NCI-H345 treated with DMSO at 0.1 percent for 48 hours (cell line): ENCODE data around the gene ZNF496.
"Not testable (repeated sequence)": the region's sequence is repeated elsewhere in the genome, so short reads cannot be mapped to it uniquely, and the experiment has no call there.

Experiments used
- DNase-seq: peaks from one replicate; lab custom pipeline; 2025; ENCODE audit not compliant: unreplicated experiment; lab: John Stamatoyannopoulos, UW

ZNF496 gene

DNA sequence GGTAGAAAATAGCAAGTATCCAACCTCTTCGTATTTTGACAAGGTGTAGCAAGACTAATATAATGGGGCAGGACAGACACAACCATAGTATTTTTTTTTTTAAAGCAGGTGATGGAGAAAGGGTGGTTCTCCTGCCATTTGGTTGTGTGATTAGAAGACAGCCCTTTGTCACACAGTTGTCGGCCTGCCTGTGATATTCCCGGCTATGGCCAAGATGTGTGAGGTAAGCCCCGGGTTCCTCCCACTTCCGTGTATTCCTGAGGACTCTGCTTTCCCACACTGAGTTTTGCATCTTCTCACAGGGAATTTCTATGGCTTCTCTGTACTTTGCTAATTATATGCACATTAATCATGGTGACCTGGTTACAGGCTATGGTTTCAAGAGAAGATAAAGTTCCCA lies 35.9 kb downstream of the ZNF496 start:
- DNase-seq, result no peak

DNA sequence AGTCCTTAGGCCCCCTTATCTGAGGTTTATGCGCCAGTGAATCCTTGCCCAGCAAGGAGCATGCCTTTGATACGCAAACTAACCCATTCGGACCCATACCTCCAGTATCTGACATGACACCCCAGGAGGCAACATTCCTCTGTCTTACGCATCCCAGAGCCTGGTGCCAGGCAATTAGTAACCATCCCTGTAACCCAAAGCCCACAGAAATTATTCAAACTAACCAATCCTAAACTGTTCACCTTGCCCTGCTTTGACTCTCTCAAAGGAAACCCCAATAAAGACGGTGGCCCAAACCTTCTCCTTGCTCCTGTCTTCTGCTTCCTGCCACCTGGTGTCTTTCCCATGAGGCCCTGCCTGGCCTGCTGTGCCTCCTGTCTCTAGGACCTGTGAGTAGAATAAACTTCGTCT lies 36.4 kb downstream of the ZNF496 start:
- DNase-seq, result no peak

DNA sequence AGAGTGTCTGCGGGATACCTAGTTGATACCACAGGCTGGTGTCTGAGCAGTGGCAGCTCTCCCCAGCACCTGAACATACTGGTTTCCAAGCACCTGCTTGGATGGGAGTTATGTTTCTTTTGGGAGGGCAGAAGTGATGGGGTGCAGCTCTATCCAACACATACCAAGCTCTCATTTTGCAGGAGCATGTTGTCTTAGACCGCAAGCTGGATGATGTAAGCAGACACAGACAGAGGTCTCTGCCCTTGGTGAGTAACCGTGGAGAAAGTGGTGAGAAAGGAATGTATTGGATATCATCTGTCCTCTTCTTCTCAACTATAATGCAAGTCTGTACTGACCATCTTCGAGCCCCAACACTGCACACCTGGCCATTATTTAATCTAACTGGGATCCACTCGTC lies 37.4 kb downstream of the ZNF496 start:
- DNase-seq, result no peak

DNA sequence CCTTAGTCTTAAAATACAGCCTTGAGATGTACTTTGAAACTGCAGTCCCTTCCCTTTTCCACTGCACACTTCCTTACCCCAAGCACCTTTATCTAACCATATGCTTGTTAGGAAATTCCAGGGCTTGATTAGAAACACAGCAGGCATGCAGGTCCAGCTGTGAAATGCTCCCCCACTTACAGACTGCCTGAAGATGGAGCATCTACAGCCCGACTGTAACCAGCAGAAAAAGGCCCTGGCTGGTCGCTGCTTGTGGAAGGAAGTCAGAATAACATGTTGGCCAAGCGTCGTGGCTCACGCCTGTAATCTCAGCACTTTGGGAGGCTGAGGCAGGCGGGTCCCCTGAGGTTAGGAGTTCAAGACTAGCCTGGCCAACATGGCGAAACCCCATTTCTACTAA lies 38.6 kb downstream of the ZNF496 start:
- no peak for DNase-seq

DNA sequence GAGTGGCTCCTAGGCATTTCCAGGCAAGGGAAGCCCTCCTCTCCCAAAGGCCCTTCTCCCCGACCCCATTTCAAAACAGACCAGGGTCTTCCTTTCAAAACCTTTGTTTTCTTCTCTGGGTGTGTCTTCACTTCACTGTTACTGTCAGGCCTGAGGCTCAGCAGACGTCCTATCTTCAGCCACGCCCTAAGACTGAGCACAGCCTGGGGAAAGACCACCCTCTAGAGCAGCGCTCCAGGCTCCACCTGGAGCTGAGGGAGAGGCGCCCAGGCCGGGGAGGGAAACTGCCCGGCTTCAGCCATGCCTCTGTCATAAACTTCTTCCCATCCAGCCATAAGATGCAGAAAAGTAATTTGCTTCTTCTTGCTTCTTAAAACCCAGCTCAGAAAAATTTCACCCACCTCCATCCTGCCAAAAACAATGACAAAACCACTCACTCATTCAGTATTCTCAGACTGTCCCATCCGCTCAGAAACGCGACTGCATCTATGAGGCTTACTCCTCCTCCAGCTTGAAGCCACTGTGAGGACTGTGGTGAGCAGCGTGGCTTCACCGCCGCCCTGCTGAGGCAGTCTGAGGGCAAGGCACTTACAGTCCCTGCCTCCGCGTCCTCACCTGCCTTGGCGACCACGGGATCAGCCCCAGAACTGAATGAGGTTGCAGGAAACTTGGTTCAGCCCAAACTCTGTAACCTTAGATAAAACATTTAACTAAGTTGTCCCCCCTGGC lies 39.7 kb downstream of the ZNF496 start:
- DNase-seq, result no peak

DNA sequence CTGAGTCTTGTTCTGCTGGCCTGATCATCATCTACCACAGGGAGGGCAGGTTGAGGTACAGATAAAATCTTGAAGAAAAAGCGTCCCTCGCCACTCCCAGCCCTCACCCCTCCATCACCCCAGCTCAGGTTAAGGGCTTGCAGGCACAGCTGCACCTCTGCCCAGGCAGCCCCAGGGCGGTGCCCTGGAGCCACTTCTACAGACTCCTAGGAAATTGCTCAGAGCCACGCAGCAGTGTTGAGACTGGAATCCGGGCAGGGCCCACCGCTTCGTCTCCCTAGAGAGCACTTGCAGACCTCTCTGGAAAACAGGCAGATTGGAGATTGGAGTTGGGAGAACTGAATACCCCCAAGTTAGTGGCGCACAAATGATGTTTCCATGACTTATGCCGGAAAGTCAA lies 40.5 kb downstream of the ZNF496 start:
- no peak for DNase-seq

DNA sequence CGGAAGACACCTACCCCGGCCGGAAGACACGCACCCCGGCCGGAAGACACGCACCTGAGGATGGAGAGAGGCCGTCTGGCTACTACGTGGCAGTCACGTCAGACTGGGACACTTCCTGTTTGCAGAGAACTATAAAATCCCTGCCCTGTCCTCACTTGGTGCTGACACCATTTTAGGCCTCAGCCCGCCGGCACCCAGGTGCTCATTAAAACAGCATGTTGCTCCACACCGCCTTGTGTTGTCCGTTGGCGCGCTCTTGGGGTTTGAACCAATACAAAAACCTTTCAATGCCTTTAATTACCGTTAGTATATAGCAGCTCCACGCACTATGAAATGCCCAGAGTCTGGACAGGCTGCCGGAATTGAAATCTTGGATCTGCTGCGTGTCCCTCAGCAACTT lies 41.1 kb downstream of the ZNF496 start:
- no peak for DNase-seq

DNA sequence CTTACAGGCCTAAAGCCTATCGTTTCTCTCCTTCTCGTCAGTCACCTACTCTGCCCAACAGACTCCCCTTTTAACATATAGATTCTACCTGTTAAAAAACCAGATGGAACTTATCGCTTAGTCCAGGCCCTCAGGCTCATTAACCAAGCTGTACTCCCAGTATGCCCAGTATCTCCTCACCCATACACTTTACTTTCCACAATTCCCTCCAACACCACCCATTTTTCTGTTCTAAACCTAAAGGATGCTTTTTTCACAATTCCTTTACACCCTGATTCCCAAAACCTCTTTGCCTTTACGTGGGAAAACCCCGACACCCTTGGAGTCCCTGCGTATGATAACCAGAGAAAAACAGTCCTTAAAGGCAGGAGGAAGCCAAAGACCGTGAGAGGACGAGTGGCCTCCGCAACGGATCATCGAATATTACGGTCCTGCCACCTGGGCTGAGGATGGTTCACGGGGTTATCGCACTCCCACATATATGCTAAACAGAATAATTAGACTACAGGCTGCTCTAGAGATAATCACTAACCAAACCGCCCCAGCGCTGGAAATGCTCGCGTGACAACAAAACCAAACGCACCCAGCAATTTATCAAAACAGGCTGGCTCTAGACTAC lies 42.3 kb downstream of the ZNF496 start:
- not testable (repeated sequence) for DNase-seq

DNA sequence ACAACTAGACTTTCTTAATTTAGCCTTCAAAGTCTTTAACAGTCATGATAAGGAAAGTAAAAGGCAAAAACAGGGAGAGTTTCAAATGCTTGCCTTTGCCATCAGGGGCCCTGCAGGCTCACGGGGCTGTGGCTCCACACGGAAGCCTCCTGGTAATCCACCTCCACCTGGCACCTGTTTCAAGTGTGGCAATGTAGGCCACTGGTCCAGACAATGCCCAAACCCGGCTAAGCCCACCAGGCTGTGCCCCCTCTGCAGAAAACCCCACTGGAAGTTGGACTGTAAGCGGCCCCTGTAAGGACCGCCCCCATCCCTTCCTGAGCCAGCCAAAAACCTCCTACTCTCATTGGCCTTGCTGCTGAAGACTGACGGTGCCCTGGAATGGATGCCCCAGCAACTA lies 43.3 kb downstream of the ZNF496 start:
- no peak for DNase-seq

DNA sequence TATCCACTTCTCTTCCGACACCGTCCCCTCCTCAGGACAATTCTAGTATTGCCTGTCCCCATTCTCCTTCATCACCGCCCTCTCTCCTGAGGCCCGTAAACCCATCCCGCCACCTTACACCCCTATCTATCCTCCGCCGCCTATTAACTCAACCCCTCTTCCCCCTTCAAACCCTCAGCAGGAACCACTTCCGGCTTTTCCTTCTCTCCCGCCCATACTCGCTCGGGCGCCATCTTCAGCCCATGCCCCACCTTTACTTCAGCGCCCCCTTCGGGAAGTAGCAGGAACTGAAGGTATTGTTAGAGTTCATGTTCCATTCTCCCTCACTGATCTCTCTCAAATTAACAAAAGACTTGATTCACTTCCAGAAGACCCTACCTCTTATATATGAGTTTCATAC lies 44.2 kb downstream of the ZNF496 start:
- no peak for DNase-seq

DNA sequence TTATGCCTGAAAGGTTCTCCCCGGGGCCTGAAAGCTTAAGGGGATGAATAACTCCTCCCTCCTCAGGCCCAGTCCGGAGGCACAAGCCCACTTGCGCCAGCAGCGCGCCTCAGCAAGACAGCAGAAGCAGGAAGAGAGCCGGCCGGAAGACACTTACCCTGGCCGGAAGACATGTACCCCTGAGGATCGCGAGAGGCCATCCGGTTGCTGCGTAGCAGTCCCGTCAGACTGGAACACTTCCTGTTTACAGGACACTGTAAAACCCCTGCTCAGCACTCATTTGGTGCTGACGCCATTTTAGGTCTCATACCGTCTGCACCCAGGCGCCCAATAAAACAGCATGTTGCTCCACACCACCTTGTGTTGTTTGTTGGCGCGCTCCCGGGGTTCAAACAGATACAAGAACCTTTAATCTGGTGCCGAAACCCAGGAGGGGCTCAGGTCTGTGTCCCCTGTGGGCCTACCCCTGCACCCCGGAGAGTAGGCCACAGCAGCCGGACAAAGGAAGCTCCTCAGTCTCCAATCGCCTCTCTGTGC lies 45.5 kb downstream of the ZNF496 start:
- no peak for DNase-seq

DNA sequence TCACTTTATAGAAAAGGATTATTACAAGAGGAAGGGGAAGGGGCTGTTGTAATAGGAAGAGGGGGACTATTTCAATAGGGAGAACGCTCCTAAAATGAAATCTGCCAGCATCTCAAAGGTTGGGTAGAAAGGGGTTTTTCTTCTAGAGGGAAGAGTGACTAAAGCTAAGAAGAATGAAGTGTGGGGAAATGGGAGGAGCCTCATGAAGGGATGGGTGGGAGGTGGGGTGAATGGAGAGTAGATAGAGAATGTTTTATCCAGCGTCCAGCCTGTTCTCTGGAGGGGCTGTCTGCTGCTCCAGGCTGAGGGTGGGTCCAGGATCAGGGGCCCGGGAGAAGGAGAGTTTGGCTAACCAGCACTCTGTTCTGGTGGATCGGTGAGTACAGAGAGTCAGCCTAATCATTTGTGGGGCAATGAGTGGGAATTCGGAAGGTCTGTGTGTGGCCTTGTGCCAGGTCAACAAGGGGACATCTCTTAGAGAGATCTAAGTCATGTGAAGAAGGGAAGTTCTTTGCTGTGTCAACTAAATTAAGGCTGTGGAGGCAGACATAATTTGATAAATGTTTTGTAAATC lies 50.6 kb downstream of the ZNF496 start:
- DNase-seq, result no peak

DNA sequence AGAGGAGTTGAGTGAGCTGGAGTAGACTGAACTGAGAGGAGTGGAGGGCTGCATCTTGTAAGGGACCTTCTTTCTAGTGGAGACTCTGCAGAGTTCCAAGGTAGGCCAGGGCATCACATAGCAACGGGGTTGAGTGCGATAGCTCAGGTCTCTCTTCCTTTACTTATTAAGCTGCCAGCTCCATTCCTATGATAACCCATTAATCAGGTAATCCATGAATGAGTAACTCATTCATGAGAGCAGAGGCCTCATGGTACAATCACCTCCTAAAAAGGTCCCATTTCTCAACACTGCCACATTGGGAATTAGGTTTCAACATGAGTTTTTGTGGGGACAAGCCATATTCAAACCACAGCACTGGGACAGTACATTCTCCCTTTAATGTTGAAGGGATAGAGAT lies 54.5 kb downstream of the ZNF496 start:
- no peak for DNase-seq

DNA sequence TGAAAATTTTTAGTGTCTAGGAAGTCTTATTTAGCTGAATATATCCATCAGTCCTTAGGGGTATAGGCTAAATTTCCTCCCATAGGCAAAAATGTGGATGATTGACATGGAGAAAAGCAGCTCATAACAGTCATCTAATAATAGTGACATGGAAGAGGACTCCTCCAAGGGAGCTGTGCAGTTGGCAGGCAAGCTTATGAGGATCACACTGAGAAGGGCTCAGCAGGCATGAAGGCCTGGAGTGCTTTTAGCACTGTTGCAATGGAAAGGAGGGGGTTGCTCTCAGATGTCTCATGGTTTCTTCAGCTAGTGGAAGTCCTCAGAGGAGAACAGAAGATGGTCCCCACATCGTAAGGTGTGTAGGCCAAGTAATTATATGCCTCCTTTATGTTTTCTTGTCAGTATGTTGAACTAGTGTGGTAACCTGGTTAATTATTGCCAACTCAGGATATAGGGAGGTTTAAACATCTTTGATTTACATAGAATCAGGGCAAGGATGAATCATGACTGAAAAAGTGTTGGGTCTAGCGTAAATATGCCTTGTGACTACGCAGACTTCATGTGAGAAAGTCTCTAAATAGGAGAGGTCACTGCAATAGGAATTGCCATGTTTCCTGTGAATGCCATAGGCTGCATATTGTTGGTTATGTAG lies 56.9 kb downstream of the ZNF496 start:
- no peak for DNase-seq

DNA sequence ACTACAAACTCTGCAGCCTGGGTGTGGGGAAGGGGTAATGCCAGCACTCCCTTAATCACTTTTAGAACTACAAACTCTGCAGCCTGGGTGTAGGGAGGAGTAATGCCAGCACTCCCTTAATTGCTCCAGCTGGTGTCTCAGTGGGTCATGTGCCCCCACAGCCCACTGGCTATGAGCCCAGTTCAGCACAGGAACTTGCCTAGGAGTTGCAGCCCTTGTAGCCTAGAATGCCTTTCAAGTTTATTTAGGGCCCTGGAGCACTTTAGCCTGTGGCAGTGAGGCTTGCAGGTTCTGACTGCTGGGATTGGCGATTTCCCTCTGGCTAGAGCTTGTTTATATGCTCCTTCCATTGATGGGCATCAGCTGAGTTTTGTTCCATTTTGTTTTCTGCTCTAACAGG lies 58.7 kb downstream of the ZNF496 start:
- DNase-seq, result no peak

DNA sequence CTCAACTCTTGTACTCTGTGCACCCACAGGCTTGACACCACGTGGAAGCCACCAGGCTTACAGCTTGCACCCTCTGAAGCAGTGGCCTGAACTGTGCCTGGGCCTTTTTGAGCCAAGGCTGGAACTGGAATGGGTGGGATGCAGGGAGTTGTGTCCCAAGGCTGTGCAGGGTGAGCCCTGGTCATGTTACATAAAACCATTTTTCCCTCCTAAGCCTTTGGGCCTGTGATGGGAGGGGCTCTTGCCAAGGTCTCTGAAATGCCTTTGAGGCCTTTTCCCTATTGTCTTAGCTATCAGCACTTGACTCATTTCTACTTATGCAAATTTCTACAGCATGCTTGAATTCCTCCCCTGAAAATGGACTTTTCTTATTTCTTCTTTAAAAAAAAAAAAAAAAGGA lies 61.7 kb downstream of the ZNF496 start:
- DNase-seq, result no peak

DNA sequence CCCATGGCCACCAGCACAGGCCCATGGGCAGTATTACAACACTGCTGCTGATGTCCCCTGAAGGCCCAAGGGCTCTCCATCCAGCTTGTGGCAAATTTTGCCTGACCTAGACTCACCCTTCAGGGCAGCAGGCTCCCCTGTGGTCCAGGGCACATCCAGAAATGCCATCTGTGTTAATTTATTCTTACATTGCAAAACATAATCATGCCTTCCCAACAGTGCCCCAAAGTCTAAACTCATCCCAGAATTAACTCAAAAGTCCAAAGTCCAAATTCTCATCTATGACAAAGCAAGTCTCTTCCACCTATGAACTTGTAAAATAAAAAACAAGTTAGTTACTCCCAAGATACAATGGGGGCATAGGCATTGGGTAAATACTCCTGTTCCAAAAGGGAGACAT lies 62.5 kb downstream of the ZNF496 start:
- DNase-seq, result no peak

DNA sequence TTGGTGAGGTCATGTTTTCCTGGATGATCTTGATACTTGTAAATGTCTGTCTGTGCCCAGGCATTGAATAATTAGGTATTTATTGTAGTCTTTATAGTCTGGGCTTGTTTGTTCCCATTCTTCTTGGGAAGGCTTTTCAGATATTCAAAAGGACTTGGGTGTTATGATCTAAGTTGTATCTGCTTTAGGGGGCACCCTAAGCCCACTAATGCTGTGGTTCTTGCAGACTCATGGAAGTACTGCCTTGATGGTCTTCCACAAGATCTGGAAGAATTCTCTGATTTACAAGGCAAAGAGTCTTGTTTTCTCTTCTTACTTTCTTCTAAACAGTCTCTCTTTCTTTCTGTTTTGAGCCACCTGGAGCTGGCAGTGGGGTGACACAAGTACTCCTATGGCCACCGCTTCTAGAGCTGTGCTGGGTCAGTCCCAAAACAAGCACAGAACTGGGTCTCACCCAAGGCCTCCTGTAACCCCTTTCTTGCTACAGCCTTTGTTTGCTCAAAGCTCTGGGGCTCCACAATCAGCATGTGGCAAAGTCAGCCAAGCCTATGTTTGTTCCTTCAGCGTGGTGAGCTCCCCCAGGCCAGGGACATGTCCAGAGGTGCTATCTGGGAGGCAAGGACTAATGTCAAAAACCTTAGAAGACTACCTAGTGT lies 63.1 kb downstream of the ZNF496 start:
- no peak for DNase-seq

DNA sequence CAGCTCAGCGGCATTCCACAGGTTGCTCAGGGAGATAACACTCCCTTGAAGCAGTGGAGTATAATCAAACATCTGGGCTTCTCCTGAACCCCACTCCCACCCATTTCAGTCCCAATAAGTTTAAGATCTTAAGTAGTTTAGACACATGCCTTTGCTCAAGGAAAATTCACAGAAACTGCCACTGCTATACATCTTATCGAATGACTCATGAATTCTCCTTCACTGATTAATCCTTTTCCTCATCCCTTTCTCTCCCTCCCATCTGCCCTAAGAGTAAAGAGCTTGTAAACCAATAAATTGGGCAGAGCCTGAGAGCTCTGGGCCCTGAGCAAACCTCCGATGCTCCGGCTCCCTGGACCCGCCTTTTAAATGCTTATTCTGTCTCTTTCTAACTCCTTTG lies 65.6 kb downstream of the ZNF496 start:
- DNase-seq, result no peak

DNA sequence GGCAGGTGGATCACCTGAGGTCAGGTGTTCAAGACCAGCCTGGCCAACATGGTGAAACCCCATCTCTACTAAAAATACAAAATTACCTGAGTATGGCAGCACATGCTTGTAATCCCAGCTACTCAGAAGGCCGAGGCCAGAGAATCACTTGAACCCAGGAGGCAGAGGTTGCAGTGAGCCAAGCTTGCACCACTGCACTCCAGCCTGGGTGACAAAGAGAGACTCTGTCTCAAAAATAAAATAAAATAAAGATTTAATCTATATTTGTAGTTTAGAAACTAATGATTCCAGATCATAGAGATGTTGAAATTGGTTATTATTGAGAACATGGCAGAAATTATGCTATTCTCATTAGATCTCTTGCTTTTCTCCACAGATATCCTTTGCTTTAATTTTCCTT lies 75.9 kb downstream of the ZNF496 start, which contains the start of gene VN1R5:
TSS of gene VN1R5 (plus strand) at position 301 of the 400 bp plus-strand sequence.
- DNase-seq, result not testable (repeated sequence)

DNA sequence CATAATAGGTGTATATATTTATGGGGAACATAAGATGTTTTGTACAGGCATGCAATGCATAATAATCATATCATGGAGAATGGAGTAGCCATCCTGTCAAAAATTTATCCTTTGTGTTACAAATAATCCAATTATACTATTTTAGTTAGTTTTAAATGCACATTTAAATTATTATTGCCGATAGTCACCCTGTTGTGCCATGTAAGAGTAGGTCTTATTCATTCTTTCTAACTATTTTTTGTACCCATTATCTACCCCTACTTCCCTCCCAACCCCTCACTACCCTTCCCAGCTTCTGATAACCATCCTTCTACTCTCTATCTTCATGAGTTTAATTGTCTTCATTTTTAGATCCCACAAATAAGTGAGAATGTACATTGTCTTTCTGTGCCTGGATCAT lies 84.1 kb downstream of the ZNF496 start:
- no peak for DNase-seq
